NCI-H1417 treated with DMSO at 0.1 percent for 48 hours (cell line): ENCODE measurements around the gene RAPGEF5.

Source experiments
- DNase-seq: peaks from one replicate; lab custom pipeline; 2025; lab: John Stamatoyannopoulos, UW

RAPGEF5 gene

DNA sequence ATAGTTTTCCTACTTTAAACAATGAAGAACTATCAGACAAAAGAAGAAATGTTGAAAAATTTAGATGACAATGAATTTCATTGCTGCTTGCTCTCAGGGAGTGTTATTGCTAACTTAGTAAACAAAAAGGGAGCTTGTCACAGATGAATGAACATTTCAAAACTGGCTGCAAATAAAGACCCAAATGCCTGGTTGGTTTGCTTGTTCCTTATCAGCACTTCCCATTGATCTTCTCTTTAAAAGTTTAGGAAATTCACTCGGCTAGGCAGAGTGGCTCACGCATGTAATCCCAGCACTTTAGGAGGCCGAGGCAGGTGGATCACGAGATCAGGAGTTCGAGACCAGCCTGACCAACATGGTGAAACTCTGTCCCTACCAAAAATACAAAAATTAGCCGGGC is 167.2 kb downstream of the RAPGEF5 start:
- no peak for DNase-seq

DNA sequence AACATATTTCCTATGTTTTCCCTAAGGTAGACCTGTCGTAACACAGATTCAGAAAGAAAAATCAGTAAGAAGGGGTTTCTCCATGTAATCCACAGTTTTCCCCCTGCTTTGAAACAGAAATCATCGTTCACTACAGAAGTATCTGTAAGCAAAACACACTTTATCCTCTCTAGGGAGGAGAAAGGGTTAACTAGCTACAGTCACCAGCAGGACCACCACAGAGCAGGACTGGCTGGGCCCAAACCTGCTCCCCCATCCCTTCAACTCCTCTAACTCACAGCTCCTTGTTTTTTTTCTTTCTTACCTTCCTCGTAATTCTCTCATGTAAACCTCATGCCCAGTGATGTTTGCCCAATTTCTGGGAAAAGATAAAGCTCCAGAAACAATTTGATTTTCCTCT is 167.7 kb downstream of the RAPGEF5 start:
- DNase-seq, result no peak

DNA sequence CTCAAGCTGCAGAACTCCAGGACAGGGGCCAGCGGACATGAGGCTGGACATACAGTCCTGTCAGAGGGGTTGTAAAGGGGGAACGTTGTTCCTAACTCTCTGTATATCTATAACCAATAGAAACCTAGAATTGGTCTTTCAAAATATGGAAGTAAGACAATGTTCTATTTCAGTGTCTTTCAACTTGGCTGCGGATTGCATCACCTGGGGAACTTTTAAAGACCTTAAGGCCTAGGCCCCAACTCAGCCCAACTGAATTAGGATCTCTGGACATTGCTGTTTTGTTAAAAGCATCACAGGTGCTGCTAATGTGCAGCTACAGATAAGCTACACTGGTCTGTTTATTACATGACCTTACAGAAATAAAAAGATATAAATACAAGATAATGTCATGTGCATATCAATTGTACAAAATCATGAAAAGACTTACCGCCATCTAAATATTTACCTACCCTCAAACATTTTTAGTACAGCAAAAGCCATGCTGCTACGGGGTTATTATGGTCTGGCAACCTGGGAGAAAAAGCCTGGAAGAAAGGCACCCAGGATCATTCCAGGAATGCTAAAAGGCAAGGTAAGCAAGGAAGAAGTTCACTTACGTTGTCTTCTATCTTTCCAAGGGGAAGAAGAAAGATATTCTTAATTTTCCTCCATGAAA is 169.1 kb downstream of the RAPGEF5 start:
- no peak for DNase-seq

DNA sequence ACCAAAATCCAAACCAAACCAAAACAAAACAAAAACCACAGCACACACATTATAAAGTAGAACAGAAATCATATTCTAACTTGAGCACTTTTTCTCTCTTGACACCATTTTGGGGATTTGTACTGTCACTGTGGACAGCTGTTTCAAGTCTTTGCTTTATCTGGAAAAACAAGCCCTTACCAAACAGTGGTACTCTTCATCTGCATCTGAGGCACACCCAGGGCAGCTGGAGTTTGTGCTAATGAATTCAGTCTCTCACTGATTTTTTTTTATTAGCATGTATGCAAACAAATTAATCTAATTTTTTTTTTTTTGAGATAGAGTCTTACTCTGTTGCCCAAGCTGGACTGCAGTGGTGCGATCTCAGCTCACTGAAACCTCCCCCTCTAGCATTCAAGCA is 171.4 kb downstream of the RAPGEF5 start:
- DNase-seq, result no peak

DNA sequence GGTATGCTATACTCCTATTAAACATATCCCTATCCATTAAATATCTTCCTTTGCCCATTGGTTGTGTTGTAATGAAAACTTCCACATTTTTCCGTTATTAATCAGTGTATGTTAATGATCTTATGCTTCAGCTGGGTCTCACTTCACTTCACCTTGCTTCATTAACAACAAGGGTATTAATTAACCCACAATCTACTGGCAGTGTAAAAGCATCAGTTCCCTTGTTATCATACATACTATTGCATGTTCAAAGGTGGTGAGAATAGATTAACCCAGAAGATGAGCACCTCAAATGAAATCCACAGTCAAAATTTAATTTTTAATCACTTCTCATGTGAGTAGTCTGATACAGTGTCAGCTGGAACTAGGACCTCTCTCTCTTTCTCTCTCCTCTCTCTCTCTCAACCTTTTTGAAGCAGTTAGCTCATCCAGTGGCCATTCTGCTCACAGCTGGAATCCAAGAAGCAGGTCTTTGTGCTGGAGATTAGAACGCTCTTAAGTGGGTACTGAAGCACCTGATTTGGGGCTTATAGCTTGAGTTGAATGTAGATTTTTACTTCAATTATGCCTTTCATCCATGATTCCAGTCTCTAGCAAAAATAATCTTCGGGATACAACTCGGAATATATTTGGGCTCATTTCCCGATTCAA is 172.3 kb downstream of the RAPGEF5 start:
- DNase-seq, result no peak

DNA sequence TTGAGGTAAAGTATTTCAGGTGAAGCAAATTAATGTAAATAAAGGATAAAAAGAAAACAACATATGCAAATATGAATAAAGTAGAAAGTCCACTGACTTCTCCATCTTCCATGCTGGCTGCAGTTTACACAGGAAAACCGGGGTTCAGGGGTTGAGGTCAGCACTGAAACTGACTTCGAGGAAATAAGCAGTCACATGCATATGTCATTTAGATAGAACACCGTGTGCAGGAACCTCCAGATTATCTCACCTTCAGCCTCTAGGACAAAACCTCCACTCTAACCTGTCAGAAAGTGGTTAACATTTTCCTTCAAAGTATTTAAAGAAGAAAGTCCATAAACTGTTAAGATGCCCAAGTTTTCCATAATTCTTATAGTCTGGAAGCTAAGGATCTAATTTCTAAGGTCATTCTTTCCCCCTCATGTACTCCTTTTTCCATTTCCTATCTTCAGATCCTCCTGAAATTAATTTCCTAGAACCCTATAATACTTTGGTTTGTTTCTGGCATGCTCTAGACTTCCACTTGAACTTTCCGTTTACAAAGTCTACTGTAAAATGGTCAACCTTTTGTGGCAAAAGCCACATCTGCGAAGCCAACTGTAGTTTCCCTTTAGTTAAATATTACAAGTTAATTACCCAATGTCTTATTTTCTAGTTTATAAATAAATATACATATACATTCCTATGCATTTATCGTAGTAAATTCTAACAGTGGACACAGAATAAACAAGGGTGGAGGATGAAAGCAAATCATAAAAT is 173.3 kb downstream of the RAPGEF5 start:
- DNase-seq, result no peak

DNA sequence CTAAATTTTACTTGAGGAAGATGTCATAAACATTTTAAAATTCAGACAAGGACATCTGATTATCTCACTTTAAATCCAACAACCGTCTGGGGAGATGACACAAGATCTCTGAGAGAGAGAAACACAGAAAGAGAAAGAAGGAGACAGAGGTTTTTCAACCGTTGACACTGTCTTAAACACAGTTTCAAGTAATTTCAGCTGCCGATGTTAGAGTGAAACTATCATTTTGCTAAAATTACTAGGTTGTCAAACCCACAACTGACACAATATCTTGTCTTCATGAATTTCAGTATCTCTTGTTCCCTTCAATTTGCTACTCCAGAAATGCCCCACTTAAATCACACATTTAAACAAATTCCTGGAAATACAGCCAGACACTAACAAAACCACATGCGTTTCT is 174.8 kb downstream of the RAPGEF5 start:
- DNase-seq, result no peak

DNA sequence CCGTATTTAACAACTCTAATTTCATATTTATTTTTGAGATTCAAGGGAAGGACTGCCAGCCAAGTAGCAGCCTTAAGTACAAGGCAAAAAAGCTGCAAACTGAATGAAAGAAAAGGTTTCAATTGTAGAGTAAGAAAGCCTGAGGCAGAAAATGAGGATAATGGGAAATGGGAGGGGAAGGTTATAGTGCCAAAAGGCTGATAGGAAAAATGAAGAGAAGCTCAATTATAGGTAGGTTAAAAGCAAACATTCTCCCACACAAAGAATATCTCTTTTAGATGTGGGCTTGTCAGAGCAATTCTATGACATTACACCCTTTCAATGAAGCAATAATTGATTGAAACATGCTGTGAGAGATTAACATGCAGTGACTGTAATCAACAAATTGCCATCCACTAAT is 175.3 kb downstream of the RAPGEF5 start:
- no peak for DNase-seq

DNA sequence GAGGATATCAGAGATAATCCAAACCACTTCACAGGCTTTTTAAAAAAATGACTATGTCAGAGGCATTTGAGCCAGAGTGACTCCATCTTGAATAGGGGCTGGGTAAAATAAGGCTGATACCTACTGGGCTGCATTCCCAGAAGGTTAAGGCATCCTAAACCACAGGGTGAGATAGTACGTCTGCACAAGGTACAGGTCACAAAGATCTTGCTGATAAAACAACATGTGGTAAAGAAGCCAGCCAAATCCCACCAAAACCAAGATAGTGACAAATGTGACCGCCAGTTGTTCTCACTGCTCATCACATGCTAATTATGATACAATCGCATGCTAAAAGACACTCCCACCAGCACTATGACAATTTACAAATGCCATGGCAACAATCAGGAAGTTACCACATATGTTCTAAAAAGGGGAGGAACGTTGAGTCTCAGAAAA is 177.5 kb downstream of the RAPGEF5 start:
- no peak for DNase-seq

DNA sequence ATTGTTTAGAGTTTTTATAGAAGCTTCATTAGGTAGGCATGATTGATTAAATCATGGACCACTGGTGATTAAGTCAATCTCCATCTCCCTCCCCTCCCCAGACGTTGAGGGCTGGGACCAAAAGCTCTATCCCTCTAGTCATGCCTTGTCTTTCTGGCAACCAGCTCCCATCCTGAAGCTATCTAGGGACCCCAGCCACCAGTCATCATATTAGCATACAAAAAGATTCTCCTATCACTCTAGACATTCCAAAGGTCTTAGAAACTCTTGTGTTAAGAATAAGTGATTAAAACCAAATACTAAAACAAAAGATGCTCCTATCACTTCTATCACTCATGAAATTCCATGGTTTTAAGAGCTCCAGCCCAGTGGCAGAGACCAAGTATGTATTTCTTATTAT is 178.2 kb downstream of the RAPGEF5 start:
- DNase-seq, result no peak

DNA sequence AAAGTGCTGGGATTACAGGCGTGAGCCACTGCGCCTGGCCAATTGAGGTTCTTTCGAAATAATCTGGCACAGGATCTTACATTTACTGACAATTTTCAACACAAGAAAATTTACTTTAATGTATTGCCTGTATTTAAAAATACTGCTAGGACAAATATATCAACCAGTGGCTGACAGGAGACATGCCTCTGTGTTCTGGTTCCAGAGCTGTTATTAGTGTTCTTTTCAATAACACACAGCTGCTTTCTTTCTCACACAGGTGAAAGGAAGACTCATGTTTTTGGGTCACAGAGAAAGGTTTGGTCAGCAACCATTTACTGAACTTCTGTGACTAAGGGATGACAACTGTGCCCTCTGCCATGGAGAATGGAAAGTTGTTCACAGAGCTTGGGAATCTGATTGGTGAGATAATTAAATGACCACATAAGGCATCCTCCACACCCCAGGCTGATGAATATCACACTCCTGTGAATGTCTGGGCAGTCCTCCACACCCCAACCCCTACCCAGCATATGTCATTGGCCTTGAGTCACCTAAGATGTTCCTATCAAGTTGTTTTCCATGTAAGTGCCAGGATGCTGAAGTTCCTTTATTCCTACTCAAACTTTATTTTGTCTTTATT is 180.1 kb downstream of the RAPGEF5 start:
- DNase-seq, result no peak

DNA sequence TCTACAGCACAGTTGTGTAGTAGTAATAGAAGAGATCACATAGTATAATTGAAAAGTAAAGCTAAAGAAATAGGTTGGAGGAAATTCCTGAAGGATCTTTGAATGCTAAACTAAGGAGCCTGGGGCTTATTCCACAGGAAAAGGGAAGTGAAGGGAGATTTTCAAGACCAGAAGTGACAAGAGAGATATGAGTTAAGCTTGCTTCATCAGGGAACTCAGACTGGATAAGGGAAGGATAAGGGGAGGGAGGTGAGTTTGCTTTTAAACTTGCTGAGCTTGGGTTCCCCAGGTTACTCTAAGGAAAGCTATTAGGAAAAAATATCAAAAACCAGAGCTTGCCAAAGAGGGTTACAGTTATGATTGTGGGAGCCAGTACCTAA is 182.4 kb downstream of the RAPGEF5 start:
- no peak for DNase-seq

DNA sequence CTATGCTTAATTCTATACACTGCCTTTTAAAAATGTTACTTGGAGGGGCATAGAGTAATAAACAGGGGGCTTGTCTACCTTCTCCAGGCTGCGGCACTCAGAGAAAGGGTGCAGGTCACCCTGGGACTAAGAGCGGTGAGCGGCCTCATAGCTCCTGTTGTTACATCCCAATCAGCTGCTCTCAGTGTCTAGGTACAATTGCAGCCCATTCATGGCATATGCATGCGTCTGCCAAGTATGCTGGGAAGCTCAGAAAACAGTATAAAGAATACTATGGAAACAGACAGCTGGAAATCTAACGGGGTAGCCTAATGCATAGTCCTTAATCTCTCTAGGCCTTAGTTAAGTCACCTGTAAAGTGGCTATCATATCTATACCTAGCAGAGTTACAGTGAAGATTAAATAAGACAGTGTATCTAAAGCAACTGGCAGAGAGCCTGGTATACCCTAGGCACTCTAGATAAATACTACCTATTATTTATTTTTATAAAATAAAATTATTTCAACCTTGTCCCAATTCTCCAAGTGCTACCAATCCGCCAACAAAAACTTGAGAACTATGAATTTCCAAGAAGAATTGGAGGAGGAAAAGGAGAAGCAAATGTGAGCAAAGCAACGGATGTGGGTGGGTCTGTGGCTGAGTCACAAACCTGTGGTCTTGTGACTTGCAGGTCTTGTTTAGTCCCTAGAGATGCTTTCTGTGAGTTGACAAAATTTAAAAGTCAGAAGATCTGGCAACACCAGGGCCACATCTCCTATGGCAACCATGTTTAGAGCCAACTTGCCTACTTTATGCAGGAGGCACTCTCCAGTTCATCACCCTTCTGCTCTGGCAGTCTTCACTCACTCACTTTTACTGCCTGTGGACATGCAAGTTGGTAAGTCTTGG is 183.0 kb downstream of the RAPGEF5 start:
- no peak for DNase-seq

DNA sequence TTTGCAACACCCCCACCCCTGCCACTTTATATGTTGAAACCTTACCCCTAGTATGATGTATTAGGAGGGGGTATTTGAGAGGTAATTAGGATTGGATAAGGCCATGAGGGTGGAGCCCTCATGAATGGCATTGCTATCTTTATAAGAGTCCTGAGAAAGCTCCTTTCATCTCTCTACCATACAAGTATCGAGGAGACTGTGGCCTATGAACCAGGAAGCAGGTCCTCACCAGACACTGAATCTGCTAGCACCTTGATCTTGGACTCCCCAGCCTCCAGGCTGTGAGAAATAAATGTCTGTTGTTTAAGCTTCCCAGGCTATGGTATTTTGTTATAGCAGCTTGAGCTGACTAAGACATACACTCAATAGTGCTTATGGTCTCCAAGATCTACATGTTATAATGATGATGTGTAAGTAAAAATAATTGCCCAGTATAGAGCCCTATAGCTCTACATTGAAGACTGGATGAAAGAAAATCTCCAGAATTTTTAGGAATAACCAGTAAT is 188.8 kb downstream of the RAPGEF5 start:
- DNase-seq, result no peak

DNA sequence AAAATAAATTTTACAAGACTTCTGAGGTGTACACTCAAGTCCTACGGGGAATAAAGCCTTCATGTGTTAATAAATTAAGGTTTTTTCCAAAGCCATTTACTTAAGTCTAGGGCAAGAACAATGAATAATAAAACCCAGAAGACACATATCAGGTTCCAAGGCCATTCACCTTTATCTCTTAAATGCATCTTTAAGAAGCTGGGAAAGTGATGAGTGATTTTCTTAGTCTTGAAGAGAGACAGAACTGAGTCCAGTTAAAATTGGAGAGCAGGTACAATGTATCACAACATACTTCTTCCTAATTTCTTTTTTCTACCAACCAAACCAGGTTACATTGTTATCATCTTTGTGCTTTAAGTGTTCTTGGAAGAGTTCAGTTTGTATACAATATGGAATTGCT is 189.5 kb downstream of the RAPGEF5 start:
- DNase-seq, result no peak

DNA sequence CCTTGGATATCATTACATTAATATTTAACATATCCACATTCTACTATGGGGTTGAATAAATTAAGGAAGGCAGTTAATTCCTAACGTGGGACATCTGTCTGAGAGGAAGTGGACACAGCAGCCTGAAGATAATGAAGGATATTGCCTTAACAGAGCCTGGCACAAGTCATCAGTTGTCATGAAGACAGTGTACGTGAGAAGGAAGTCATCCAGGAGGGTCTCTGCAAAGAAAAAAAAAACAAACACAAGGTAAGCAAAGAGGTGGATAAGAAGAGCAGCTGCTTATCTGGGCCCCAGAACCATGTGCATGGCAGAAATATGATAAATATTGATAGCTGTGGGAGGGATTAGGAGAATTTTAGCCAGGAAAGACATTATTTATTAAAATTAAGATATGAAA is 190.0 kb downstream of the RAPGEF5 start:
- no peak for DNase-seq

DNA sequence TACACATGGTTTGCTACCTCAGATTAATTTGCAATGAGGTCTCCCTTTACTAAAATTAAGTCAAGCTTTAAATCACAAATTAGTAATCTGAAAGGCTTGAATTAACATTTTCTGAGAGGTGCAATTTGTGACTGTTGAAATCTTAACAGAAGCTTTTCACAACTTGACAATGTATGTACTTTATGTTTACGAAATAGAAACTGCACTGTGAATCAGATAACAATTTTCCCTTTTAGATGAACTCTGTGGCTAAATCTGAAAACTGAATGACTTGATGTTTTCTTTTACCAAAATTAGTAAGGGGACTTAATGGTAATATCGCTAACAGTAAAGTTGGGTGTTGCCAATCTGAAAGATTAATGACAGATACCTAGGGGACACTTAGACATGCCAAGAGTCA is 197.6 kb downstream of the RAPGEF5 start:
- DNase-seq, result no peak

DNA sequence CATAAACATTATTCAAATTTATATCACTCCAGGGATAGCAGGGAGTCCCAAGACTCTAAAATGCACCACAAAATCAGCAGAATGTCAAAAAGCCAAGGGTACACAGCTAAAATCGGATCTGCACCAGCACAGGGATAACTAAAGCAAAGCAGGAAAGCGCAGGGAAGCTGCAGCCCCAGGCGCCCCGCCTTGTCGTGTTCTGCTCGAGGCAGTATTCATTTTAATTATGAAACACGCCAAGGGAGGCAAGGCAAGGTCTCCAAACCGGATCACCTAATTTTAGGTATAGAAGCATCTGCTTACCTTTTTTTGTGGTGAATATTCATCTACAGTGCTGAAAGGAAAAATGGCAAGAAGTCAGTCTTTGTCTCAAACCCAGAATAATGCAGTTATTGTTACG is 199.4 kb downstream of the RAPGEF5 start:
- no peak for DNase-seq

DNA sequence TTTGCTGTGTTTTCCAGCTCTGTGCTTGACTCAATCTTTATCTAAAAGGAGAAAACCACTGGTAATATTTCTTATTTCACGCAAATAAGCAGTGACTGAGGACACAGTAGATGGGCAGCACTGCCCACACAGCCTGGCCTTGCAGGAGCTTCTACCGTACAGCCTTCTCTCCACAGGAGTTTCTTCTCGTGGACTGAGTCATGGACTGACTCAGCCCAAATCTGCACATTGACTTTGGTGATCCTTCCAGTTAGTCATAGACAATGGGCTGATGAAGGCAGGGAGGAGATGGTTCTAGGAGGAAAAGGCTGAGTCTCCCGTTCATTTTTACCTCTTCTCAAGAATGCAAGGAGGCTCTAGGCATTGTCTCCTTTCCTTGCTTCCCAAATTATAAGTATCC is 200.7 kb downstream of the RAPGEF5 start:
- DNase-seq, result no peak

DNA sequence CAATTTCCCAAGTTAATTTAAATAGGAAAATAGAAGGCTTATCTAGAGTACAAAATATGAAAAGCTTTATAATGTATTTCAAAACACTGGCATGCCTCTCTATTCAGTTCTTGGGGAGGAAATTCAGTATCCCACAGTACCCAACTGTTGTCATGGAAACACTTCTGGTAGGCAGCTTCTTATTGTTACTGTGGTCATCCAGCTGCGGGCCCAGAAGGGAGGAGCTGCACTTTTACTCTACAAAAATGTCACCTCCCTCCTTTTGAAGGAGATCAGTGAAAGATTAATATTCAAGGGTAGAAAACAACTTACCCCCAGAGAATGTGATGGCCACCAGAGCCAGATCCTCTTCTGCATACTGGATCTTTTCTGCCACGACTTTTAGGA is 202.8 kb downstream of the RAPGEF5 start:
- no peak for DNase-seq

DNA sequence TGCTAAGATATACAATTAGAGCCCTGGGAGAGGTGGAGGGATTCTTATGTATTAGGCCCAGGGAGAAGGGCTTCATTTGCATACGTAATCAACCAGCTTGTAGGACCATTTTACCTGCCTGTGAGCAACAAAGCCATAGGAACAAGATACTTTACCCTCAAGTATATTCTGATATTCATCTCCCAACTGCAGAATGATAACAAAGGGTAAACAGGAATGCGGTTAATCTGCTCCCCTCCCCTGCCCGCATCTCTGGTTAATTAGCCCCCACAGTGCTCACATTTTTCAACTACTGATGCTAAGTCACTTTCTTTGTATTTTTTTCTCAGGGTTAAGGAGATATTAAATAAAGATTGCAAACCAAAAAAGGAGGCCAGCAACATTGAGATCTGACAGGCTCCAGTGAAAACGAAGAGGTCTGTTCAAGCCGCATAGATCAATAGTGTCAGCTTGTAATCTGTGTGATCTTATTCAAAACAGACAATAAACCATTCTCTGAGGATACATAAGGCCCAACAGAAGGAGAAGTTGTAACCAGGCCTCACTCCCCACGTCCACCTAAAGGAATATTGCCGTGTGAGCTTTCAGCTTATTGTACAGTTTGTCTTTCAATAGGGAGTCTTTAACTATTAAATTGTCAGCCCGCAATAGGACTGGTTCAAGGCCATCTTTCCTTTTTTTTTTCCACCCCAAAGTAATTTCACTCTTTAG is 203.4 kb downstream of the RAPGEF5 start:
- no peak for DNase-seq
